Activated T-cell treated with anti-CD3 and anti-CD28 coated beads, Interleukin-2, amount 50 U/mL, for 72 hours (primary cell): ENCODE results near the gene COL2A1. TPM values are rescaled to one million over a fixed set of nuclear protein-coding genes. Genes with fewer than 3 reads are reported as not detected.

Experiments
- ATAC-seq, 2 donors: fragments of 150-1000 bp; cut with Tn5 transposase; replicated peaks in 1 of 2; 2 replicates each; pipeline ENCODE4 v1.10.0; 2021; ENCODE audit warnings: moderate library complexity in 2 of 2, mild to moderate bottlenecking in 1 of 2
- DNase-seq, 2 donors: peaks; one replicate each; pipeline ENCODE4 v3.0.0; 2021 to 2022; ENCODE audit warnings: mixed read lengths in 1 of 2
- H3K27ac Mint-ChIP-seq: one replicate; pipeline ENCODE4 v1.8.0; 2022; ENCODE audit warnings: mild to moderate bottlenecking, moderate library complexity, mixed read lengths
- H3K27me3 Mint-ChIP-seq: one replicate; pipeline ENCODE4 v1.8.0; 2022; ENCODE audit warnings: low read depth, mixed read lengths
- H3K36me3 Mint-ChIP-seq, 2 donors: one replicate each; pipeline ENCODE4 v1.8.0; 2022; ENCODE audit warnings: mixed read lengths in 2 of 2, mild to moderate bottlenecking in 1 of 2; ENCODE audit not compliant: insufficient read depth in 2 of 2
- H3K4me1 Mint-ChIP-seq: one replicate; pipeline ENCODE4 v1.8.0; 2022; ENCODE audit warnings: low read depth, mixed read lengths
- H3K4me3 Mint-ChIP-seq, 2 donors: one replicate each; pipeline ENCODE4 v1.8.0; 2022; ENCODE audit warnings: mild to moderate bottlenecking in 2 of 2, mixed read lengths in 2 of 2, moderate library complexity in 2 of 2
- H3K9me3 Mint-ChIP-seq, 2 donors: one replicate each; pipeline ENCODE4 v1.8.0; 2022; ENCODE audit warnings: mixed read lengths in 2 of 2
- total RNA-seq, 2 donors: library from RNA; stranded (reverse); gene quantifications; one replicate each; pipeline ENCODE4 v1.2.3, GENCODE V29; 2022

COL2A1 gene
- total RNA-seq, 2 donors from 2014 or later = 0.14 TPM; not detected in 1

DNA sequence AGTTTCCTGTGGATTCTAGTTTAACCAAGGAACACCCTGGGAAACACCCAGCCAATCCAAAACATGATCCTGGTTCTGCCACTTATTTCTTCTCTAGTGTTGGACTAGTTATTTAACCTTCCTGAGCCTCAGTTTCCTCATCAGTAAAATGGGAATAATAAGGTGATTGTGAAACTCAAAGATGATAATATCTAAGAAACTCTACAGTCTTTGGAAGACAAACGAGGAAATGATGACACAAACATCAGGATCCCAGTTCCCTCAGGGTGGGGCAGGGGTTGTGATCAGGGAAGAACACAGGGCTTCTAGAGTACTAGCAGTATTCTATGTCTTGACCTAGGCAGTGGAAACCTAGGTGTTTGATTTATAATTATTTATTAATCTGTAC, 58.9 kb downstream of the COL2A1 start:
- Mint-ChIP-seq H3K27ac (no peak overlapping the region), H3K36me3 (no peaks in the 10 kb centered on the region), H3K27me3 (peaks cover 38% of the 10 kb centered on the region), H3K9me3 (no peaks in the 10 kb centered on the region), H3K4me1 (peaks cover 26% of the 10 kb centered on the region), H3K4me3 (no peak overlapping the region)
- ATAC-seq (no peak), DNase-seq (no peak)

DNA sequence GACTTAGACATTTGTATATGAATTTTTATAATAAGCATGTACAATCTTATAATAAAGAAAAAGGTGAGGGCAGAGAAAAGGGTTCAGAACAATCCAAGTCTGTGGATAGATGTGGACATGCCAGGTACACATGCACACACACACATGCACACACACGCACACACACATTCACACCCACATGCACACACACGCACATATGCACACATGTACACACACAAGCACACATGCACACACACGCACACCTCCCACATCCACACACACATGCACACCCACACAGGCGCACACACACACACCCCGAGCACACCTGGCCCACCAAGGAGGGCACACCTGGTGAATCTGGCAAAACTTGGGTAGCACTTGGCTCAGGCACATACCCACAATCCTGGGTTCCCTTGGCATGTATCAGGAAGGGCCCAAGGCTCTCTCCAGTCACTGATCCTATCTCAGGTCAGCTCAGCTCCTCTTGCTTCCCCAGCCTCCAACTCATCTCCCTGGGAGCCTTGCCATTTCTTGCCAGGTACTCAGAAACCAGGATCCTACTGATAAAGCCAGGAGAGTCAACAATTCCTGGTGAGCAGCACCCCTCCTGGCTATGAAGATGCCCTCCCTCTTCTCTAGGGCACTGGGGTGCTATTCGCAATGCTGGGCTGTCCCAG, 59.5 kb downstream of the COL2A1 start:
- no peak for ATAC-seq
- DNase-seq = no peak
- Mint-ChIP-seq H3K9me3 (no peaks in the 10 kb centered on the region), H3K36me3 (no peaks in the 10 kb centered on the region), H3K4me1 (peaks cover 25% of the 10 kb centered on the region), H3K4me3 (no peak overlapping the region), H3K27ac (no peak overlapping the region), H3K27me3 (peaks cover 38% of the 10 kb centered on the region)

DNA sequence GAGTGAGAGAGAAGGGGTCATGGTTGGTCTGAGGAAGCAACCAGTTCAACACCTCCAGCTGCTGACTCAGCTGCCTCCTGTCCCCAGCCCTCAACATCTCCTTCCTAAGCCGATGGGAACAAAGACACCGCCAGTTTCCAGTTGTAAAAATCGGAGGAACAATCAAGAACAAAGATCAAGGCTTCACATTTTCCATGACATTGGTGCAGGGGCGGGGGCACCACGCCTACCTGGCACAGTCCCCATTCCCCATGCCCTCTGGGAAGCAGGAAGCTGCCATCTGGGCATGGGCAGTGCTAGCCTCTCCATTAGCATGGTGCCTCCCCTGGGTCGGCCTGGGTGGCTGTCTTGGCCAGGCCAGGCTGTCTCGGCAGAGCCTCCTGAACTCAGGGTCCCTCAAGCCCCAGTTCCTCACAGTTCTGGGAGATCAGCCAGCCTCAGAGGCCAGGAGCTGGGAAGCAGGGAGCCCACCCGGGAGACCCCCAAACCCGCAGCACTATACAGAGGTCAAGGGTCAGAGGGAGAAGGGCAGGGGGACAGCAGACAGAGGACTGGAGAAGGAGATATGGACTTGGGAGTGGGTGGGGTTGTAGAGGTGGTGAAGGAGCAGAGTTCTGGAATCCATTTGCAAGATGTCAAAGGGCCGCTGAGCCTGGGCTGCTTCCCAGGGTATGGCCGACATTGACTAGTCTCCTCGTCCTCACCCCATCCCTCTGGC, 60.5 kb downstream of the COL2A1 start:
- no peak overlapping the region for H3K27ac Mint-ChIP-seq
- H3K36me3 Mint-ChIP-seq = no peaks in the 10 kb centered on the region
- ATAC-seq = no peak
- DNase-seq = no peak
- H3K27me3 Mint-ChIP-seq = peaks cover 38% of the 10 kb centered on the region
- peaks cover 16% of the 10 kb centered on the region for H3K4me1 Mint-ChIP-seq
- no peak overlapping the region for H3K4me3 Mint-ChIP-seq
- H3K9me3 Mint-ChIP-seq = no peaks in the 10 kb centered on the region

DNA sequence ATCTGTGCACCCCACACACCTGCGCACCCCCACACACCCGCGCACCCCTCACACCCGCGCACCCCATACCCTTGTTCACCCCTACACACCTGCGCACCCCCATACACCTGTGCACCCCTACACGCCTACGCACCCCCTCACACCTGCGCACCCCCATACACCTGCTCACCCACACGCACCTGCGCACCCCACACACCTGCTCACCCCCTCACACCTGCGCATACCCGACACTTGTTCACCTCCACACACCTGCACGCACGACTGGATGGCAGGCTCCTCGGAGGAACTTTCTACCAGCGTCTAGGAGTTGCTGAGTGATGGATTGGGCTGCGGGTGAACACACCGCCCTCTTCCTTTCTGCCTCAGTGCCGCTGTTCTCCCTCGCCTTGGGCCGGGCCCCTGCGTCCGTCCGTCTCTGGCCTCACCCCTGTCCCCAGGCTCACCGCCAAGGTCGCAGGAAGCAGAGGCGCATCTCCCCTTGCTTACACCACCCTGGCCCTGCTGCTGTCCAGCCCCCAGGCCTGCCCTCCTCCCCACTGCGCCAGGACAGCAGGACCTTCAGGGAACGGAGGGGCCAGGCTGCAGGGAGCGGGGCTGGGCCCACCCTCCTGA, 61.6 kb downstream of the COL2A1 start:
- no peak for DNase-seq
- ATAC-seq = no peak
- no peak overlapping the region for H3K27ac Mint-ChIP-seq
- H3K4me3 Mint-ChIP-seq = no peak overlapping the region
- no peaks in the 10 kb centered on the region for H3K36me3 Mint-ChIP-seq
- no peaks in the 10 kb centered on the region for H3K9me3 Mint-ChIP-seq
- peaks cover 16% of the 10 kb centered on the region for H3K4me1 Mint-ChIP-seq
- peaks cover 38% of the 10 kb centered on the region for H3K27me3 Mint-ChIP-seq

DNA sequence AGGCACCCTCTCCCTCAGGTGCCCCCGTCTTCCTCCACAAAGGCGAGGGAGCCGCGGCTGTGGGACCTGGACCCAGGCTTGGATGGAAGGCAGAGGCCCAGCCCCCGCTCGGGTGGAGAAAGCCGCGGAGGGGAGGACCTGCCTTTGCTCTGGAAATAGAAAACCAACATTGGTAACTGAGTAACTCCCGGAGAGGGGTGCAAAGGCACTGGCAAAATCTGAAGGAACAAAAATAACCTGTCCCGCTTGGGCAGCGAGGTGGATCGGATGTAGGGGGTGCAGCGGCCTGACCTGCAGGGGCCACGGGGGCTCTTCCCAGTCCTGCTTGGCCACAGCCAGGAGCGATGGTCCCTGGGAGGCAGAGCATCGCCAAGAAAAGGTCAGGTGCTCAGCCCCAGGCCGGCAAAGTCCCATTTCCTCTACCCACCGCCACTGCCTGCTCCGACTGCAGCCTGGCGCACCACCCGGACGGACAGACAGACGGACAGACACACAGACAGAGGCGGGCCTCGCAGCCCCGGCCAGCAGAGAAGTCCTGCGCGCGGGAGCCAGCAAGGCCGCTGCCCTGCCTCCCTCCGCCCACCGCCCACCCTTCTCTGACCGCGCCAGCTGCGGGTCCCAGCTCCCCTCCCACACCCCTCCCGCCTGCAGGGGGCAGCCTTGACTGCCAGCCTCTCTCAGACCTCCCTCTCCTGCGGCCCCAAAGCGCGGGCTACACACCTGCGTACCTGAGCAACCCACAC, 62.2 kb downstream of the COL2A1 start:
- Mint-ChIP-seq H3K4me1 (peaks cover 16% of the 10 kb centered on the region), H3K9me3 (no peaks in the 10 kb centered on the region), H3K27ac (no peak overlapping the region), H3K27me3 (peaks cover 36% of the 10 kb centered on the region), H3K4me3 (no peak overlapping the region), H3K36me3 (no peaks in the 10 kb centered on the region)
- DNase-seq (peak; percentile 63 to 68), ATAC-seq (peak; percentile 78 to 84)

DNA sequence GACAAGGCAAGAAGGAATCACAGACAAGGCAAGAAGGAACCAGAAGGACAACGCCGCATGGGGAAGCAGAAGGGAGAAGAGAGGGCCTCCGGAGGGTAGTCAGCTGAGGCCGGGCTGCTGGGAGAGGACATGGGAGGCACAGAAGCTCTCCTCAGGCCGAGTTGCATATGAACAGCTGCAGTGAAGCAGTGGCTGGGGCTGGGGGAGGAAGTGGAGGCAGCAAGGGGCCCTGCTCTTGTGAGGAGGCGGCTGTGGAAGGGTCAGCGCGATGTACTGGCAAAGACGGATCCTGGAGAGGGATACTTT, 62.8 kb downstream of the COL2A1 start:
- Mint-ChIP-seq H3K27me3 (peaks cover 30% of the 10 kb centered on the region), H3K27ac (no peak overlapping the region), H3K36me3 (no peaks in the 10 kb centered on the region), H3K4me3 (no peak overlapping the region), H3K4me1 (peaks cover 9% of the 10 kb centered on the region), H3K9me3 (no peaks in the 10 kb centered on the region)
- ATAC-seq (no peak), DNase-seq (no peak)

DNA sequence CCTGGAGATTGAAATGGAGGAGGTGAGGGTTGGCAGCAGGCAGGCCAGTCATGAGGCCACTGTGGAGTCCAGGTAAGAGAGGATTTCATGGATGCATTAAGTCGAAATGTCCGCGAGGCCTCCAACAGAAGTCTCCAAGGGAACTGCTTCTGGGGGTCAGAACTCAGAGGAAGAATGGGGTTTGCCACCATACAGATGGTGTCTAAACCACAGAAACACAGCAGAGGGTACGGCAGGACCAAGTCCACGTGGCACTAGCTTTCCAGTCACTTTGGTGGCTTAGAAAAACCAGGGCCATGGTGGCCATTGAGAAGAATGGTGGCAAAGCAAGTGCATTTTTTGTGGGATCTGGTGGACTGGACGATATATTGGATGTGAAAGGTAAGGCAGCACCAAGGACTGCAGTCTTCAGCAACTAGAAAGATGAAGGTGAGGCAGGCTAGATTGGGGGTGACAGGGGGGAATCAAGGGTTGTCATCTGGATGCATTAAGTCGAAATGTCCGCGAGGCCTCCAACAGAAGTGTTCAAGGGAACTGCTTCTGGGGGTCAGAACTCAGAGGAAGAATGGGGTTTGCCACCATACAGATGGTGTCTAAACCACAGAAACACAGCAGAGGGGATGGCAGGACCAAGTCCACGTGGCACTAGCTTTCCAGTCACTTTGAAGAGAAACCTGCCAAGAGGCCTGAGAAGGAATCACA, 63.4 kb downstream of the COL2A1 start:
- H3K36me3 Mint-ChIP-seq = no peaks in the 10 kb centered on the region
- no peaks in the 10 kb centered on the region for H3K9me3 Mint-ChIP-seq
- DNase-seq (no peak), ATAC-seq (no peak)
- no peak overlapping the region for H3K27ac Mint-ChIP-seq
- H3K4me1 Mint-ChIP-seq = peaks cover 9% of the 10 kb centered on the region
- H3K27me3 Mint-ChIP-seq = peaks cover 30% of the 10 kb centered on the region
- H3K4me3 Mint-ChIP-seq = no peak overlapping the region

DNA sequence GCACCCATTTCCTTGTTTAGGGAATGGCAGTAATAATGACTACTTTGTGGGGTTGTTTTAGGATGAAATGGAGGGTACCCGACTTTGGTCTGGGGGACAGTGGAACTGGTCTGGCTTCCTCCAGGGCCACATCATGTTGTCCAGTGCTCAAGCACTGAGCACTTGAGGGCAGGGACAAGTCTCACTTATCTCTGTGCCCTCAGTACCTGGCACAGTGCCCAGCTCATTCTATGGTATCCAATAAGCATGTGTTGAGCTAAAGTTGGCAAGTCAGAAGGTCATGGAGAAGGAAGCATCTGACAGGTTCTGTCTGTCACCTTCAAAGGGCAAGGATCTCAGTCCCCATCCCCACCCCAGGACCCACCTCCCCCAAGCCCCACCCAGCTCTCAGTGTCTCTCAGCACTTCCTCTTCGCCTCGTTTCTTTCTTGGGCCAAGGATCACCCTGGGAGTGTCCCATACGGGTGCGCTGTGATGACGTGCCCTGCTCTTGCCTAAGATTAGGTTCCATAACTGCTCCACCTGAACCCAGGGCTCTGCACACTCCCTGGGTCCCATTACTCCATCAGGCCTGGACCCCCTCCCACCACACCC, 65.2 kb downstream of the COL2A1 start:
- no peaks in the 10 kb centered on the region for H3K36me3 Mint-ChIP-seq
- H3K9me3 Mint-ChIP-seq = no peaks in the 10 kb centered on the region
- no peak overlapping the region for H3K27ac Mint-ChIP-seq
- H3K4me1 Mint-ChIP-seq = peaks cover 9% of the 10 kb centered on the region
- H3K27me3 Mint-ChIP-seq = peaks cover 23% of the 10 kb centered on the region
- DNase-seq (no peak), ATAC-seq (no peak)
- no peak overlapping the region for H3K4me3 Mint-ChIP-seq

DNA sequence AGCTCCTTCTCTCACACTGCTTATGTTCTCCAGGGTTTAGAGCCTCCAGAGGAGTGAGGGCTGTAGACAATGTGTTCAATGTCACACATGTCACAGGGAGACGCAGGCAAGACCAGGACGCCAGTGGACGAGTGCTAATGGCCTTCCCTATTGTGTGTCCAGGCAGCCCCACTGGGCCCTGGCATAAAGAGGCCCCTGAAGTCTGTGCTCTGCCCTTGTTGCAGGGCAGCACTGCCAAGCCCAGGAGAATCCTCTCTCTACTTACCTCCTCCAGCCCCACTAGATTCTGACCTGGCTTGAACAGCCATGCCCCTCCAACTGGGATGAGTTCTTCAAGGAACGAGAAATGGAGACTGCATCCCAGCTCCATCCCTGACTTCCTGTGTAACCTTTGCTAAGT, 65.7 kb downstream of the COL2A1 start:
- H3K36me3 Mint-ChIP-seq = no peaks in the 10 kb centered on the region
- ATAC-seq (no peak), DNase-seq (no peak)
- no peak overlapping the region for H3K27ac Mint-ChIP-seq
- peaks cover 9% of the 10 kb centered on the region for H3K4me1 Mint-ChIP-seq
- no peak overlapping the region for H3K4me3 Mint-ChIP-seq
- H3K9me3 Mint-ChIP-seq = no peaks in the 10 kb centered on the region
- H3K27me3 Mint-ChIP-seq = peaks cover 19% of the 10 kb centered on the region

DNA sequence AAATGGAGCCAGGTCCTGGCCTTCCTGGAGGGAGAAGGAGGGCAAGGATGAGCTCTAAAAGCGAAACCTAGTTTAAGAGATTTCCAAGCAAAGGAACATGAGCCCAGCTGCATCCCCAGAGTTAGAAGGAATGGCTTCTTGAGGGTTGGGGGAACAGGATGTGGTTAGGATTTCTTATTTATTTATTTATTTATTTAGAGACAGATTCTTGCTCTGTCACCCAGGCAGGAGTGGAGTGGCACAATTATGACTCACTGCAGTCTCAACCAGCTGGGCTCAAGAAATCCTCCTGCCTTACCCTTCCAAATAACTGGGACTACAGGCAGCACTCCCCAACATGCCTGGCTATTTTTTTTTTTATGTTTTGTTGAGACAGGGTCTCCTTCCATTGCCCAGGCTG, 66.2 kb downstream of the COL2A1 start:
- Mint-ChIP-seq H3K36me3 (no peaks in the 10 kb centered on the region), H3K4me3 (no peak overlapping the region), H3K9me3 (no peaks in the 10 kb centered on the region), H3K4me1 (peaks cover 9% of the 10 kb centered on the region), H3K27me3 (peaks cover 14% of the 10 kb centered on the region), H3K27ac (no peak overlapping the region)
- no peak for DNase-seq
- ATAC-seq = no peak

DNA sequence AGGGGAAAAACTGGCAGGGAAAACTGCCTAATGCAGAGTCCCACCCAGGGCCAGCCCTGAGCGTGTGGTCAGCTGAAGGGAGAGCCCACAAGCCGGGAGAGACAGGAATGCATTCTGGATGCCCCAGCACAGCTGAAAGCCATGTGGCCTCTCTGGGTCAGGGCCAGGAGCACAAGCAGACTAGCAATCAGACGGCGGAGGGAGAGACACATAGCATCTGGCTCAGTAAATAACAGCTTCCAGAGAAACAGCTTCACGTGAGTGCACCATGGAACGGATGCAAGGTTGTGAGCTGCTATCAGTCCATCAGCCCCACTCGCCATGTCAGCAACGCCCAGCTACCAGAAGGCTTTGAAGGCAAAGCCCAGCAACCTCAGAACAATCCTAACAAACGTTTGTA, 69.1 kb downstream of the COL2A1 start:
- Mint-ChIP-seq H3K9me3 (no peaks in the 10 kb centered on the region), H3K27ac (no peak overlapping the region), H3K36me3 (no peaks in the 10 kb centered on the region), H3K4me1 (no peaks in the 10 kb centered on the region), H3K27me3 (no peaks in the 10 kb centered on the region), H3K4me3 (no peak overlapping the region)
- DNase-seq (no peak), ATAC-seq (no peak)

DNA sequence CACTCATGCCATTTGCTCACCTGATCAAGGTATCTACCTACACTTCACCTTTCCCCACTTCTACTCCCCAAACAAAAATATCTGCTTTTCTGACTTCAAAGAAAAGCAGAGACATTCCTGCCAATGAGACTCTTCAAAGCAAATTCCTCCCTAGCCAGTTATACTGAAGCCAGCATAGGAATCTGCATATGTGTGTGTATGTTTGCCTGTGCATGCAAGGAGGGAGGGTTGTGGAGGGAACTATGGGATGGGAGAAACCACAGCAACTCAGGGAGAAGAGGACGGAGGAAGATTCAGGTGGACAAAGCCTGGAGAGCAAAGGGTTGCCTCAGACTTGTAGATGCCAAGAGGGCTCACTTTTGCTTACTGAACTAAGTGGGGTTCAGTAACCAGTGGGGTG, 73.1 kb downstream of the COL2A1 start:
- no peak for DNase-seq
- no peaks in the 10 kb centered on the region for H3K27me3 Mint-ChIP-seq
- H3K27ac Mint-ChIP-seq = no peak overlapping the region
- no peak overlapping the region for H3K4me3 Mint-ChIP-seq
- no peaks in the 10 kb centered on the region for H3K4me1 Mint-ChIP-seq
- no peaks in the 10 kb centered on the region for H3K9me3 Mint-ChIP-seq
- H3K36me3 Mint-ChIP-seq = no peaks in the 10 kb centered on the region
- ATAC-seq = no peak
